ENCODE data around the gene DSG1. TPM values are rescaled to one million over a fixed set of nuclear protein-coding genes. Genes with fewer than 3 reads are reported as not detected.

The DSG1 gene
- polyA plus RNA-seq, 3 donors: not detected

- TF ChIP-seq CTCF (IDR thresholded peaks at IDR 0.05): no peak
- DNase-seq: no peak
- no peaks in the 10 kb centered on the region for H3K27me3 ChIP-seq (ENCODE audit: control insufficient read depth in 2 of 2, insufficient read depth in 2 of 2, low read length in 2 of 2)
- intact Hi-C loops (cut with micrococcal nuclease): loop anchor here in 1 of 2 donors (10.0 kb wide), 1 partner anchor 79 kb away; no protein-coding TSS in a partner anchor
- H3K4me1 Mint-ChIP-seq: no peaks in the 10 kb centered on the region
- 100% methylated on average over 1 of the region's 2 CpGs for WGBS (ENCODE audit: insufficient coverage)
- no peaks in the 10 kb centered on the region for H4K20me1 ChIP-seq (ENCODE audit: insufficient read depth, low read length)
- no peaks in the 10 kb centered on the region for H3K9me3 Mint-ChIP-seq
- H3K4me3 ChIP-seq (replicated peaks in 1 of 3; ENCODE audit: low read depth in 2 of 3, low read length in 3 of 3): no peak overlapping the region
- no peaks in the 10 kb centered on the region for H3K9me3 ChIP-seq (replicated peaks in 1 of 2; ENCODE audit: control insufficient read depth in 1 of 2, insufficient read depth in 1 of 2, low read length in 2 of 2)
- H3K4me3 Mint-ChIP-seq: no peak overlapping the region
- H3K4me1 ChIP-seq (ENCODE audit: control insufficient read depth in 1 of 2, insufficient read depth in 2 of 2, low read length in 2 of 2): no peaks in the 10 kb centered on the region
- H3K36me3 ChIP-seq (replicated peaks in 1 of 2; ENCODE audit: control insufficient read depth in 1 of 2, insufficient read depth in 2 of 2, low read length in 2 of 2): no peaks in the 10 kb centered on the region
- H3K79me2 ChIP-seq (ENCODE audit: insufficient read depth, low read length): no peaks in the 10 kb centered on the region
- H3K9ac ChIP-seq (ENCODE audit: insufficient read depth, low read length, poor library complexity, severe bottlenecking): no peak overlapping the region
- H3K27ac Mint-ChIP-seq: no peak overlapping the region
- H3K27ac ChIP-seq (ENCODE audit: low read depth in 1 of 2, low read length in 2 of 2): no peak overlapping the region
- H2AFZ ChIP-seq (ENCODE audit: insufficient read depth, low read depth, low read length, poor library complexity, severe bottlenecking): no peak overlapping the region
- no peak overlapping the region for H3K4me2 ChIP-seq (replicated peaks; ENCODE audit: extremely low read depth, low read length, poor library complexity, severe bottlenecking)
- peaks cover 0 to 2% (median 0%) of the 10 kb centered on the region in 3 donors for H3K27me3 Mint-ChIP-seq (ENCODE audit: low read depth in 3 of 3)
- no peaks in the 10 kb centered on the region for H3K36me3 Mint-ChIP-seq
These were observed 85.4 kb downstream of the DSG1 start for GRCh38 chr18:31403409-31403808.

Small RNAs within 50 kb of the gene (small RNA-seq; reads per million reads assigned to genes)
- gene RF00019 (ENCODE audit: insufficient read length, low read depth) (not detected), gene RNU6-167P (ENCODE audit: insufficient read length, low read depth) (not detected)

Other genes starting within 250 kb of the DSG1 start
- 10 to 100 TPM in 1 of 3 donors, 1 to 10 TPM in 2; 3.2 to 11.3 (median 3.3) TPM for gene DSC2, start 215.7 kb upstream of the DSG1 start, polyA plus RNA-seq
- not detected for gene DSC1, start 155.3 kb upstream of the DSG1 start, polyA plus RNA-seq
- not detected for gene DSG4, start 58.6 kb downstream of the DSG1 start, polyA plus RNA-seq
- not detected for gene DSG3, start 129.6 kb downstream of the DSG1 start, polyA plus RNA-seq
- gene DSG2, start 180.0 kb downstream of the DSG1 start, polyA plus RNA-seq: not detected

Measured in CD14-positive monocyte (primary cell).